Eye (tissue), 1 donor: ENCODE results near the gene STAP2.
A peak's percentile ranks its signal among the peaks of the same experiment; 100 is the strongest.

Experiments
- DNase-seq: peaks from one replicate; pipeline ENCODE4 v3.0.0-alpha.2; 2015

STAP2 gene

DNA sequence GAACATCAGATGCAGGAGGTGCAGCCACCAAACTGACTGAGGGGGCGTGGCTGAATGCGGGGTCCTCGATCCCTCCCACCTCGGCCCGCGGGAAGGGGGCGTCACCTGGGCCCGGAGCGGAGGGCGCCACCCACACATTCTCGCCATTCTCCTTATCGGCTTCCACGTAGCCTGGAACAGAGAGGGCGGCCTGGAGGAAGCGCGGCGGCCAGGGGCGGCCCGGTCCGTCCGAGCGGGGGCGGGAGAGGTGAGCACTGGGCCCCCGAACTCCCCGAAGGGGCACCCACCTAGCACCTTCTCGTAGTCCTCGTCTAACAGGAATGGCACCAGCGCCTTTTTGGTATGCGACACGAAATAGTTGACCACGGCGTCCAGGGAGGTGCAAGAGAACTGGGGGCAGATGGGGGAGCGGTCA lies 11.8 kb downstream of the STAP2 start:
- peak; percentile 37 for DNase-seq

DNA sequence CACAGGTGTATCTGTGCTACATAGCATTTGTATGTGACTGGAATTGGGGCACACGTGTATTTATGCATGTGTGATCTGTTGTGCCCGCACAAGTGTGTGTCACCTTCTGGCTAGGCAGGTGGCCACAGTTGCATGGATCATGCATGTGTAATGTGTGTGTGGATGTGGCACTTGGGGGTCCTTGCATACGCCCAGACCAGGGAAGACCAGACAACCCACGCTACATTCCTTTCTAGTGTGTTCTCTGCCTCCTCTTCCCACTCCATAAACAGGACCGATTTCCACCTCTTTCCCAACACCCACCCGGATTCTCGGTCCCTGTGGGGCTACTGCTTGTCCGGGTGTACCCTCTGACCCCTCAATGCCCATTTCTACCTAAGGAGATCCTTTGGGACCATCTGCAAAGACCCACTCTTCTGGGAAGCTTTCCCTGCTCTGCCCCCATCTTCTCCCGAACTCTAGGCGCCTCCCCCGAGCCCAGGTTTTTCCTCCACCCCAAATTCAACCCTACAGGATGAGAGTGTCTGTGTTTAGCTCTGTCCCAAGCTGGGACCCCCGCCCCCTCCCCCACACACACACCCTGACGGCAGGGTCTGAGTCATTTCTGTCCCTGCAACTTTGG lies 12.3 kb downstream of the STAP2 start:
- no peak for DNase-seq

DNA sequence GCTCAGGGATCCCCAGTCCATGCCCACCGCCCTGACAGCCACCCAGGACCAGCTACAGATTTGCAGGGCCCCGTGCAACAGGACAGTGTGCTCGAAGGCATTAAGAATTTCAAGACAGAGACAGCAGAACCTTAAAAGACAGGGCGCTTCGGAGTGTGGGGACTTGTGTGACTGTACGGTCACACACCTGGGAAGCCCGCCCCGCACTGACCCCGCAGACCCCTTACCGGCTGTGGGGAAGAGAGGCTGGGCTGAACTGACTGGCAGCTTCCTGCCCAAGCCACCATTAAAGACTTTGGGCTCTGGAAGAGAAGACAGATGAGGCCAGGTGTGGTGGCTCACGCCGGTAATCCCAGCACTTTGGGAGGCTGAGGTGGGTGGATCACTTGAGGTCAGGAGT lies 14.4 kb downstream of the STAP2 start:
- DNase-seq, result no peak

DNA sequence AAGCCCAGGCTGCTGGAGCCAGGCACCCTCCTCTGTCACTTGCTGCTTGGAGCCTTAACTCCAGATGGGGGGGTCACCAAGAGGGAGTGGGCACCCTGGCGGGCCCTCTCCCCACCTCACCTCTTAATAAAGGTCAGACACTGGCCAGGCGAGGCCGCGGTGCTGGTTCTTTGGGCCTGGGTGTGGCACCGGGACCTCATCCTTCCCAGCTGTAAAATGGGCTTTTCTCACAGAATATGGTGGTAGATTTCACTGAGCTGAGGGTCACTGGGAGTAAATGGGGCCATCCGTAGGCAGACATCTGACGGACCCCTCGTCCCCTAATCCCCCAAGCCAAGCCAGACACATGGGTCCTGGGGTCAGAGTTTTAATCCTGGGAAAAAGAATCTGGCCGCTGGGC lies 14.9 kb downstream of the STAP2 start:
- DNase-seq, result no peak

DNA sequence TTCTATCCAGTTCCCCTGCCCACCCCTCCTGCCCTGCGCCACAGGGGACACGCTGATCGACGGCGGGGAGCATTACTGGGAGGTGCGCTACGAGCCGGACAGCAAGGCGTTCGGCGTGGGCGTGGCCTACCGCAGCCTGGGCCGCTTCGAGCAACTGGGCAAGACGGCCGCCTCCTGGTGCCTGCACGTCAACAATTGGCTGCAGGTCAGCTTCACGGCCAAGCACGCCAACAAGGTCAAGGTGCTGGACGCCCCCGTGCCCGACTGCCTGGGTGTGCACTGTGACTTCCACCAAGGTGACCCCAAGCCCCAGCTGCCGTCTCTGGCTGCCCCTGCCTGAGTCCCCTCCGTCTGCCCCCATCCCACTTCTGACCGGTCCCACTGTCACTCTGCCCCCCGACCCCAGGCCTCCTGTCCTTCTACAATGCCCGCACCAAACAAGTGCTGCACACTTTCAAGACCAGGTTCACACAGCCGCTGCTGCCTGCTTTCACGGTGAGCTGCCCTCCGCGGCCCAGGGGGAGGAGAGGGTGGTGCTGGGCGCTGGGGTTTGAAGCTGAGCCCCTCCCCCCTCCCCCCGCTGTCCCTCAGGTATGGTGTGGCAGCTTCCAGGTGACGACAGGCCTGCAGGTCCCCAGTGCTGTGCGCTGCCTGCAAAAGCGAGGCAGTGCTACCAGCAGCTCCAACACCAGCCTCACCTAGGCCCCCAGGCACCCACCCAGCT lies 15.5 kb downstream of the STAP2 start:
- no peak for DNase-seq

DNA sequence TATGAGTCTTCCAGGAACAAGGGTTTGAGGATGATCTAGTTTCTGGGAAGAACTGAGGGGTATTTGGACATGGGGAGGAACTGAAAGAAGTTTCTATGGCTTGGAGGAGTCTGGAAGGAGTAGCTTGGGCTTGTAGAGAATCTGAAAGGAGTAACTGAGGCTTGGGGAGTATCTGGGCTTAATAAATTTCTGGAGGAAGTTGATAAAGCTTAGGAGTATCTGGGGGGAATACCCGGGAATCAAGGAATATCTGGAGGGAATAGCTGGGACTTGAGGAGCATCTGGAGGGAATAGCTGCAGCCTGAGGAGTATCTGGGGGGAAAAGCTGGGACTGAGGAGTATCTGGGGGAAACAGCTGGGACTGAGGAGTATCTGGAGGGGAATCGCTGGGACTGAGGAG lies 18.2 kb downstream of the STAP2 start:
- no peak for DNase-seq

DNA sequence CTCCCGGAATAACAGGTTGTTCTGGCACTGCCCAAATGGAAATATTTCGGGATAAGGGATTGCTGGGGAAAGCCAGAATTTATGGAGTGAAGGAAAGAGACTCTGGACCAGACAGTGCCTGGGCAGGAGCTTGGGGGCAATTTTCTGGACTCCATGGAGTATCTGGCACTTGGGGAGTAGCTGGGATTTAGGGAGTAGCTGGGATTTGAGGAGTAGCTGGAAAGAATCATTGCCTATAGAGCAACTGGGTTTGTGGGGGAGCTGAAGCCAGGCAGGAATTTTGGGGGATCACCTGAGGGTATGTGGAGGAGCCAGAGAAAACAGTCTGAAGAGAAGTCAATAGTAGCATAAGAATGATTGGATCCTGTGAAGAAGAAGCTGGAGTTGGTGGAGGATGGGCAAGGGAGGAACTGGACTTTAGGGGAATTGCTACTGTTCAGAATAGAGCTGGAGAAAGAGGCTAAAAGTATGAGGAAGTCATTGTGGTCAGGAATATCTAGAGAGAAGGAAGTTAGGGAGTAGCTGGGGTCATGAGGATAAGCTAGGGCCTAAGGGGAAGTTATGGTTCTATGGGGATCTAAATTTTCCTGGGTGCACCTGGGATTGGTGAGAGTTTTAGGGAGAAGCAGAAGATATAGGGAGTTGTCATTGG lies 19.4 kb downstream of the STAP2 start:
- DNase-seq, result no peak

DNA sequence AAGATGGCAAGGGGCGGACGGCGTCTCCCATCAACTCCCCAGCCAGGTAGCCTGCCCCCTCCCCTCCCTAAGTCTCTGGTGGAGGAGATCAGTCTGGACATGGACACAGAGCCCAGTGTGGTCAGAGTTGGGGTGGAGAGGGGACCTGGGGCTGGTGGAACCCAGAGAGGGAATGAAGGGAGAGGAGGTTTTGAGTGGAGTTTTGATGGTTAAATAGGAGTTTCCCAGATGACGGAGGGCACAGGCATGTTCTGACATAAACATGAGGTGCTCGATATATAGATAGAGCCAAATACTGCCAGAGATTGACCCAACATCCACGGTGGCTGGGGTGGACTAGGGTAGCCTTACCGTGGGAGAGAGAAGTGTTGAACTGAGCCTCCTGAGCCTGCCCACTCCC lies 20.2 kb downstream of the STAP2 start:
- DNase-seq, result no peak

DNA sequence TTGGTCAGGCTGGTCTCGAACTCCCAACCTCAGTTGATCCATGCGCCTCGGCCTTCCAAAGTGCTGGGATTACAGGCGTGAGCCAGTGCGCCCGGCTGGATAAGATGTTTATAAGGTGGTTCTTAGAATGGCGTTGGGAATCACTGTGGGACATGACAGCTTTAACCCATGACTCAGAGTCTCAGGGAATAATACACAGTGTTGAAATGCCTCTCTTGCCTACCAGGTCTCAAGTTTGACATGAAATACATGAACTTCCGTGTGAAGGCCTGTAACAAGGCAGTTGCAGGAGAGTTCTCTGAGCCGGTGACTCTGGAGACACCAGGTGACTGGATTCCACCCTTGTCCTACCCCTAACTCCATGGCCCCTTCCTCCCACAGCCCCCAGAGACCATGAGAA lies 21.7 kb downstream of the STAP2 start:
- DNase-seq, result no peak

DNA sequence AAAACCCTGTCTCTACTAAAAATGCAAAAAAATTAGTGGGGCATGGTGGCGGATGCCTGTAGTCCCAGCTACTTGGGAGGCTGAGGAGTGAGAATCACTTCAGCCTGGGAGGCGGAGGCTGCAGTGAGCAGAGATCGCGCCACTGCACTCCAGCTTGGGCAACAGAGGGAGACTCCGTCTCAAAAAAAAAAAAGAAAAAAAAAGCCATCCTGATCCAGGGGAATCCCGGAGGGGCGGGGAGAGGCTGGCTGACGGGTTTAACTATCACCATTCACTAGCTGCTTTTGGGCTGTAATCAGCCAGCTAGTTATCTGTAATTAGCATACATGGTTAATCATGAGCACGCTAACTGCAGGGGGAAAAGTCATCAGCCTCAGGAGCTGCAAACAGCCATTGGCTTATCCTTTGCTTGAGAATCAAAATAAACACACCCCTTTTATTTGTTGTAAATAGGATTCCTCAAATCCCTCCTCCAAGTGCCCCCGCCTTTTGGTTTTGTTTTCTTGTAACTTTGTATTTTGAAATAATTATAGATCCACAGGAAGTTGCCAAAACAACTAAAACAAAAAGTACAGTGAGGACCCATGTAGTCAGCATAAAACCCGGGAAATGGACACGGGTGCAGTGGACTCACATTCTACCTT lies 24.7 kb downstream of the STAP2 start:
- no peak for DNase-seq

DNA sequence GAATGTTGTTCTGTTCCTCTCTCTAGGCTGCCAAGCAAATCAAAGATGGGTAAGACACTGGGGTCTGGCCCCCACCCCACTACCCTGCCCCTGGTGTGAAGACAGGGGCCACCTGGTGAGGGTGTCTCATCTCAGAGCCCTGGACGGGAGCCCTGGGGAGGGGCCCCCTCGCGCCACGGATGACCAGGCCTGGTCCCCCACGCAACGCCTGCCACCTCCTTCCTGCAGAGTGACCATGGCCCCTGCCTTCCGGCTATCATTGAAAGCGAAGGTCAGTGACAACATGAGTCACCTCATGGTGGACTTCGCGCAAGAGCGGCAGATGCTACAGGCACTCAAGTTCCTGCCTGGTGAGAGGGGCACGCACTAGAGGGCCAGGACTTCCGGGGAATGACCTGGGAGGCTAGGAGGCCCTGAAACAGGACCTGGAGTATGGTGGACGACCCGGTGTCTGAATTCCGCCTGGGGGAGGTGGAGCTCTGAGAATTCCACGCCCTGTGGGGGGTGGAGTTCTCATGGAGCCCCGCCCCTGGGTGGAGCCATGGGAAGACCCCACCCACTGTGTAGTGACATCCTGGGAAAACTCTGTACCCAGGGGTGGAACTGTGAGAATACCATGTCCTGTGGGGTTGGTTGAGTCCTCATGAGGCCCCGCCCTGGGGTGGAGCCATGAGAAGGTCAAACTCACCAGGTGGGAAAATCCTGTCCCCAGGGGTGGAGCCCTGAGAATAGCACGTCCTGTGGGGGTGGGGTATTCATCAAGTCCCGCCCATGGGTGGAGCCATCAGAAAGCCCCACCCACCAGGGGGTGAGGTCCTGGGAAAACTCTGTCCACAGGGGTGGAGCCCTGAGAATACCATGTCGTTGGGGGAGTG lies 28.1 kb downstream of the STAP2 start:
- DNase-seq, result no peak

DNA sequence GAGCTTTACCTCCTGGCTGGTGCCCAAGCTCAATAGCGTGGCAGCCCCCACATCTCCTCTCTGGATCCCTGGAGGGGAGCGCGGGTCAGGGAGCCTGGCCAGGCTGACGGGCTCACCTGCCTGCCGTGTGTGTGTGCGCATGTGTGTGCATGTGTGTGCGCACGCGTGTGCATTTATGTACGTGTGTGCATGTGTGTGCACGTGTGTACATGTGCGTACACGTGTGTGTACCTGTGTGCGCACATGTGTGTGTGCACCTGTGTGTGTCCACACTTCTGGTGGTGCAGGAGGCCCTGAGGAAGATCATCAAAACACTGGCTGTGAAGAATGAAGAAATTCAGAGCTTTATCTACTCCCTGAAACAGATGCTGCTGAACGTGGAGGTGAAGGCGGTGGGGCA lies 33.0 kb downstream of the STAP2 start:
- DNase-seq, result no peak

DNA sequence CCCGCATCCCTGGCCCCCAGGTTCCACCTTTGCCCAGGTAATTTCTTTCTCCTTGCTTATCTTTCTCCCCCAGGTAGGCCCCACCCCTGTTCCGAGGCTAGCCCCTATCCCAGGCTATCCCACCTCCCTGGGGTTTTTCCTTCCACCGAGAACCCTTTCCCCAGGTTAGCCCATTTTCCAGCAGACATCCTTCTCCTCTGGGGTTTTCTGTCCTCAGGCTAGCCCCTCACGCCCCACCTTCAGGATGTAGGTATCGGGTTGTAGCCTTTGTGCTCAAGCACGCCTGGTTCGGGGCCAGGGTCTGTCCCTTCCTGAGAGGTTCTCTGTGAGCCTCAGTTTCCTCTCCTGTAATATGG lies 33.4 kb downstream of the STAP2 start:
- DNase-seq, result peak; percentile 31

DNA sequence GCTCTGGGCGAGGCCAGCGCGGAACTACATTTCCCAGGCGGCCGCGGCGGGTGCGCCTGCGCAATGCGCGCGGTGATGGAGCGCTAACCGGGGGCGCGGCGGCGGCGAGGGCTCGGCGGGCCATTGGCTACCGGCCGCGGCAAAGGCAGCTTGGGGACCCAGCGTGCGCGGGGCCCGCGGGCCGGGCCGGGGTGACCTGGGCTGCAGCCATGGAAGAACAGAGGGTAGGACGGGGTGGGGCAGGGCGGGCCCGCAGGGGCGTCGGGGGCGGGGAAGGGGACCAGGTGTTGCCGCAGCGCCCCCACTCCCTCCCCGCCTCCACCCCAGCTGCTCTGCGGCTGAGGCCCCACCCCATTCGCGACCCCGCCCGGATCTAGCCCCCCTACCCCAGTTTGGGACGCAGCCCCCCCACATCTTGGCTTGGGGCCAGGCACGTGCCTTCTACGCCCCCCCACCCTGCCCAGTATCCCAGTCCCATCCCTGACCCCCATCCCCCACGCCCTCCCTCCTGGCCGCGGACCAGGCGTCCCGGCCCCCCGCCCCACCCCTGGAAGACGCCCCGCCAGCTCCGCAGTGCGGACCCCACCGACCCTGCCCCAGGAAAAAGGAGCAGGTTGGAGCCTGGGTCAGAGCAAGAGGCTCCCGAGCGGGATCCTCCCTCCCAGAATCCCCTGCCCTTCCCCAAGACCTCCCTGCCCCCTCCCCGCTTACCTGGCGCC lies 33.9 kb downstream of the STAP2 start, which contains the start of gene FSD1:
TSS of gene FSD1 (plus strand) at position 61 of the 719 bp plus-strand sequence. CDS start at position 210, 149 bp downstream.
- DNase-seq, result peak; percentile 86

DNA sequence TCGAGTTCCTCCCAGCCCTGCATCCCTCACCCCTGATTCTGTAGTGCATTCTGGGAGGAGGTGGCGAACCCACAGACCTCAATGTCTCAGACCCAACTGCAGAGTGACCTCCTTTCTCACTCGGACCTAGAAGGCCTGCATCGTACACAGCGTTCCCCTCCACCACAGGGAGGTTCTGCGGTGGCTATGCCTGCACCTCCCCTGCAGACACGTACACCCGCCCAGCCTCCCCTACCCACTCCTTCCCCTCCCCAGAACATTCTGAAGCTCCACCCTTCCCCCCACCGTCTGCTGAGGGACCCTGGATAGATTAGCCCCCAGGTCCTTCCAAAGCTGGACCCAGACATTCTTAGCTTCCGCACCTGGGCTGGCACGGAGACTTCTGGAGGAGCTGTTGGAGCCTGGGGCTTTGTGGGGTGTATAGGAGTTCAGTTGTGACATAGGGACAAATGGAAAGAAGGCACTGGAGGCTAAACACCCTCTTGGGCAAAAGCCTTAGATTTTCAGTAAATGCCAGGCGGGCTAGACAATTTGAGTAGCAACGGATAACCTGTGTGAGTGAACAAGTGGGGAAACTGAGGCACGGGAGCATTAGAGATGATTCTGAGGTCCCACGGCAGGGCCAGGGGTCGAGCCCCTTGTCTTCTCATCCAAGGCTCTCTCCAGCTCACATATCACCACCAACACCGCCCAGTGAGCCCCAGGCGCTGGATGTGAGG lies 34.6 kb downstream of the STAP2 start:
- DNase-seq, result no peak

DNA sequence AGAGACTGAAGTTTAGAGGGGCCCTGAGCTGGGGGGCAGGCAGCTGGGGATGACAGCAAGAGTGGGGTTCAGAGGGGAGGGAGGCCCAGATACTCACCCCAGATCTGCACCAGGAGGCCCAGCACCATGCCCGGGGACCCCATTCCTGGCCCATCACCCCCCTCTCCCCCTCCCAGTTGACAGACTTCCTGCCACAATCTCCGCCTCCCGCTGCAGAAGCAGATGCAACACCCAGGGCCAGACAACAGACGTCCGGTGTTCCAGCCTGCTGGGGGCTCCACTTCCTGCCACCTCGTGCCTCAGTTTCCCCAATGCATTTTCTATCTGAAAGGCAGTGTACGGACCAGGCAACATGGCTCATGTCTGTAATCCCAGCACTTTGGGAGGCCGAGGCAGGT lies 36.4 kb downstream of the STAP2 start, which contains the start of gene TMIGD2:
TSS of gene TMIGD2 (minus strand) at position 147 of the 398 bp plus-strand sequence. CDS start at position 143, 4 bp downstream.
- DNase-seq, result no peak

DNA sequence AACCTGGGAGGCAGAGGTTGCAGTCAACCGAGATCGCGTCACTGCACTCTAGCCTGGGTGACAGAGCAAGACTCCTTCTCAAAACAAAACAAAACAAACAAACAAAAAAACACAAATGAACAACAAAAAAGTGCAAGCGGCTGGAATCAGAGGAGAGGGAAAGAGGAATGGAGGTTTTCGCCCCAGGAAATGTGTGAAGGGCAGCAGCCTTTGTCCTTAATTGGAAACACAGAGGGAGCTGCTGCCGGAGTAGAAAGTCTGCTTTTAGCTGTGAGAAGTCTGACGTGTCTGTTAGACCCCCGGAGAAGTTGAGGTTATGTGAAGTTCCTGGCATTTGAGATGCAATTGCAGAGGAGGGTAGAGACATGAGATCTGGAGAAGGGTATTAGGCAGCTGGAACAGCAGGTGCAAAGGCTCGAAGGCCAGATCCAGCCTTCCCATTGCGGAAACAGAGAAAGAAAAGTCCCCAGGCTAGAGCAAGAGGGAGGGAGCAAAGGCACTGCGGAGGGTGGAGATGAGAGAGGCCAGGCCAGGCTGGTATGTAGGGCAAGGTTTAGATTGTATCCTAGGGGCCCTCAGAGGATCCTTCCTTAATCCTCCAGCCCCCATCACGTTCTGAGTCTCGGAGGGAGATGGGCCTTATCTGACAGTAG lies 36.9 kb downstream of the STAP2 start:
- peak; percentile 44 for DNase-seq

DNA sequence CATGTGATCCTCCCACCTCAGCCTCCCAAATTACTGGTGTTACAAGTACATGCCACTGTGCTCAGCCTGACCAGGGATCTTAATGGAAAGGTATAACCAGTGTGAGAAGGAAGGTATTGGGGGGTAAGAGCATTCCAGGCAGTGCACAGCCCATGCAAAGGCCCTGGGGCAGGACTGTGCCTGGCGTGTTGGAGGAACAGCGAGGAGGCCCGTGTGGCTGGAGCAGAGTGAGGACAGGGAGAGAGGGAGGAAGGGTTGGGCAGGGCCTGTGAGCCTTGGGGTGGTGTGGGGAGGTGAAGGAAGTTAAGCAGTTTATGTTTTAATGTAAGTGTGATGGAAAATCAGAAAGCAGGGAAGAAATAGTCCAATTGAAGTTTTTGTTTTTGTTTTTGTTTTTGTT lies 38.0 kb downstream of the STAP2 start:
- DNase-seq, result no peak

DNA sequence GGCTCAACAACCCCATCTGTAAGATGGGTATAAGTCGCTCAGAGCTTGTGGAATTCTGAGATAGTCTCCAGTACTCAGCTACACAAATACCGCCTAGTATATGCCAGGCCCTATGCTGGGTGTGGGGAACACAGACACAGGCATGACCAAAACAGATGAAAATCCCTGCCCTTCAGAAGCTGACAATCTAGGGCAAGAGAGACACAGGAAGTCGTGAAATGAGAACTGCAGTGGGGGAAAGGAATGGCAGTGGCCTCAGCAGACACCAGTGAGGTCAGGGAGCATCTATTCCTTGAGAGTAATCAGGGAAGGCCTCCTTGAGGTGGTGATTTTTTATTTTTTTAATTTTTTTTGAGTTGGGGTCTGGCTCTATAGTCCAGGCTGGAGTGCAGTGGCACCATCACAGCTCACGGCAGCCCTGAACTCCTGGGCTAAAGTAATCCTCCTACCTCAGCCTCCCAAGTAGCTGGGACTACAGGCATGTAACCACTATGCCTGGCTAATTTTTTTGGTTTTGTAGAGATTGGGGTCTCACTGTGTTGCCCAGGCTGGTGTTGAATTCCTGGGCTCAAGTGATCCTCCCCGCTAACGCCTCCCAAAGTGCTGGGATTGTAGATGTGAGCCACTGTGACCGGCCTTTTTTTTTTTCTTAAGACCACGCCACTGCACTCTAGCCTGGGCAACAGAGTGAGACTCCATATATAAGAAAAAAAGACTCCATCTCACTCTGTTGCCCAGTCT lies 39.6 kb downstream of the STAP2 start:
- DNase-seq, result no peak
